Measurements from ENCODE around the gene SDK1.
A peak's percentile ranks its signal among the peaks of the same experiment; 100 is the strongest.

The SDK1 gene

DNA sequence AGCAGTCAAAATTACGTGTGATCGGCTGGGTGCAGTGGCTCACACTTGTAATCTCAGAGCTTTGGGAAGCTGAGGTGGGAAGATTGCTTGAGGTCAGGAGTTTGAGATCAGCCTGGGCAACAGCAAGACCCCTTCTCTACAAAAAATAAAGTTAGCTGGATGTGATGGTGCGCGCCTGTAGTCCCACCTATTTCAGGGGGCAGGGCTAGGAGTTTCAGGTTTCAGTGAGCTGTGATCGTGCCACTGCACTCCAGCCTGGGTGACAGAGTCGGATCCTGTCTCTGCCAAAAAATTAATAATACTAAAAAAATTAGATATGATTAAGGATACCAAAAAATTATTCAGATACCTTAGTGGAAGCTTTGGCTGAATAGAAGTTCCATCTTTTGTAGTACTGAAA is 136.4 kb downstream of the SDK1 start:
- DNase-seq, result no peak
- intact Hi-C loops (cut with DNase I), result no loop called here

- DNase-seq, result no peak
- intact Hi-C loops (cut with DNase I), result no loop called here
Measured at GRCh38 chr7:3438352-3438751, 137.3 kb downstream of the SDK1 start.

- intact Hi-C loops (cut with DNase I), result no loop called here
- DNase-seq, result no peak
Measured at GRCh38 chr7:3439333-3440030, 138.4 kb downstream of the SDK1 start.

- intact Hi-C loops (cut with DNase I), result no loop called here
- no peak for DNase-seq
Measured at GRCh38 chr7:3440509-3440908, 139.5 kb downstream of the SDK1 start.

DNA sequence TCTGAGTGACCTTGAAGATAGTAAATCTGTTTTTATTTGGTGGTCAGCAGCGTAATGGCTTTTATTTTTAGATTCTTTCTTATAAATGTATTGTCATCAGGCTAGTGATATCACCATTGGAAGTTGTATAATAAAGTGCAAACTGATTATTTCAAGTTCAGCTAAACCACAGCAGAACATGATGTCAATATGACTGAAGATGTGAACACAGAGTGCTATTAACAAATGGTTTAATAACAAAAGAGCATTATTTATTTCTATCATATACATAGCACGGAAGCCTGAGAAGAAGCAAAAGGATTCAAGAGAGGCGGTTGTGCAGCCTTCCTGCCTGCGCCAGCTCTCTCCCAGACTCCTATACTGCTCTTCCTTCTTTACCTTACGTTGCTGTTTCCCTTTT is 142.7 kb downstream of the SDK1 start:
- DNase-seq, result no peak
- intact Hi-C loops (cut with DNase I), result no loop called here

DNA sequence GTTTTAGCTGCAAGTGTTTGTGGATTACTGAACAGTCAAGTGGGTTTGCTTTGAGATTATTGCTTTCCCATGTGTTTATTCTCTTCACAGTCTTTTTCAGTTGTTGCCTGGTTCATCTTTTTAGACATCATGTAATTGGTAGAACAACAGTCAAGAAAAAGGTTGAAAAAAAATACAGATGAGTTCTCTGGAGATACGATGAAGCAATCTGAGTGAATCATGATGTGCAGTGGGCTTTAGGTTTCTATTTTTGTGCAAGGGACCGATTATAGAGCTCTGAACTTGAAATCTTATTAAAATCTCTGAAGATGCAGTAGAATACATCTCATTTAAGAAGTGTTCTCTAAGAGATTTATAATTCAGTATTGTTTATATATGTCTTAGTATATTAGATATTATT is 145.7 kb downstream of the SDK1 start:
- intact Hi-C loops (cut with DNase I), result no loop called here
- DNase-seq, result no peak

DNA sequence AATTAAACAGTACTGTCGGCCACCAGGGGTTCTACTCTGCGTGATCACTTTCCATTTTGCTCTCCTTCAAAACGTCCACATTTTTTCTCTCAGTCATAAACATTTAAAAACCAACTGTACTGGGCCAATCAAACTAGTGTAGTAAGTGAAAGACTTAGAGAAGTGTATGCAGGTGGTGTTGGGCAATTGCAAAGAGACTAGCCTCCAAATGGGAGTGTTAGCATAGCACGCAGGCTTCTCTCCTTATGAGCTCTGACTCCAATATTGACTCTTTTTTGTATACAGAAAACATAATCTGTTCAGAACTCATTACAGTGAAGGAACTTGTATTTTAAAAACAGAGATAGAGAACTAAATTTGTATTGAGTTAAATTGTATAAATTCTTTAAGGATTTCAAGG is 150.6 kb downstream of the SDK1 start:
- intact Hi-C loops (cut with DNase I), result no loop called here
- DNase-seq, result no peak

- intact Hi-C loops (cut with DNase I), result no loop called here
- no peak for DNase-seq
Measured at GRCh38 chr7:3453398-3453797, 152.3 kb downstream of the SDK1 start.

DNA sequence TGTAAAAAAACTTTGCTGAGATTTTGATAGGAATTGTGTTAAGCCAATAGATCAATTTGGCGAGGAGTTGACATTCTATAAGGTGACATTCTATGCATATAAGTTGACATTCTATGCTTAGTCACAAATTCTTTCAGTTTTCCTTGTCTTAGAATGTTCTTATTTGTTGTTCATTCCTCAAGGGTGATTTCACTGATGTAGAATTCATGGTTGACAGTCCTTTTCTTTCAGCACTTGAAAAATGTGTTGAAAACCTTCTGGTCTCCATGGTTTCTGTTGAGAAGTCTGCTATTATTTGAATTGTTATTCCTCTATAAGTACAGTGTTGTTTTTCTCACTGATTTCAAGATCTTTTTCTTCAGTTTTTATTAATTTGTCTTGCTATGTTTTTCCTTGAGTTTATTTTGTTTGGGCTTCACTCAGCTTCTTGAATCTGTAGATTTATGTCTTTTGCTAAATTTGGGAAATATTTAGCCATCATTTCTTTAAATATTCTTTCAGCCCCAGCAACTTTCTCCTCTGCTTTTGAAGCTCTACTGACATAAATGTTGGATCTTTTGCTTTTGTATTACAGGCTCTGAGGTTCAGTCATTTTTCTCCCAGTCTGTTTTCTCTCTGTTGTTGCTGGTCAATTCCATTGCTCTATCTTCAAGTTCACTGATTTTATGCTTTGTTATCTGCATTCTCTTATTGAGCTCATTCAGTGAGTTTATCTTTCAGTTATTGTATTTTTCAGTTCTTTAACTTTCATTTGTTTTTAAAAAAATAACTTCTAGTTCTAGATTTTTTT is 154.9 kb downstream of the SDK1 start:
- no peak for DNase-seq
- intact Hi-C loops (cut with DNase I), result no loop called here

GRCh38 chr7:3459111-3459510 is 158.1 kb downstream of the SDK1 start:
- DNase-seq, result no peak
- intact Hi-C loops (cut with DNase I), result no loop called here

DNA sequence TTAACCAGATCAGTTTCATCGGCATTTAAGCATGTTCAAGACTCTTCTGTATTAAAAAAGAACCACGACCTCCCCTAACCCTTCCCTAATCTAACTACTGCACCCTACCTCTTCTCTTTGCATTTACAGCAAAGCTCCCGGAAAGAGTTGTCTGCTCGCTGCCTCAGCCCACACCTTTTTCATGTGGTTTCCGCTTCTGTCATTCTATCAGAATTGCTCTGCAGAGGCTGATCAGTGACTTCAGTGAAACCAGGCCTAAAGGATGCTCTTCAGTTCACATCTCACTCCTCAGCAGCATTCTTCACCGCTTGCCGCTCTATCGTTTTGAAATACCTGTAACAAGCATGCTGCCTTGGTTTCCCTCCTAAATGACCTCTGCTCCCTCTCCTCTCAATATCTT is 160.9 kb downstream of the SDK1 start:
- no peak for DNase-seq
- intact Hi-C loops (cut with DNase I), result no loop called here

DNA sequence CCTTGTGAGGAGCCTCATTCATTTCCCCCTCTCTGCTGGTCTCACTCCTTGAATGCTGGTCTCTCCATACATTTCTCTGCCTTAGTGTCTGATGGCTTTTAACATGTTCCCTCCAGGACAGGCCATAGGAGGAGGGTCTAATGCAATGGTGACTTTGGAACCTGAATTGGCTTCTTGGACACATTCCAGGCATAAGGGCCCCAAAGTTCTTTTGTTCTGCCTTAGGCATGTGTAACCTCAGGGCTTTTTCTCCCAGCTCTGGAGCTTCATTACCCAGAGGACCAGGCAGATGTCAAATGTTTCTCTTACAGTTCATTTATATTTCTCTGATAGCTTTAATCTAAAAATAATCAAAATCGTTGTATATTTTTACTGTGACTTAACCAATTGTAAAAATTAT is 162.6 kb downstream of the SDK1 start:
- intact Hi-C loops (cut with DNase I), result no loop called here
- DNase-seq, result no peak

DNA sequence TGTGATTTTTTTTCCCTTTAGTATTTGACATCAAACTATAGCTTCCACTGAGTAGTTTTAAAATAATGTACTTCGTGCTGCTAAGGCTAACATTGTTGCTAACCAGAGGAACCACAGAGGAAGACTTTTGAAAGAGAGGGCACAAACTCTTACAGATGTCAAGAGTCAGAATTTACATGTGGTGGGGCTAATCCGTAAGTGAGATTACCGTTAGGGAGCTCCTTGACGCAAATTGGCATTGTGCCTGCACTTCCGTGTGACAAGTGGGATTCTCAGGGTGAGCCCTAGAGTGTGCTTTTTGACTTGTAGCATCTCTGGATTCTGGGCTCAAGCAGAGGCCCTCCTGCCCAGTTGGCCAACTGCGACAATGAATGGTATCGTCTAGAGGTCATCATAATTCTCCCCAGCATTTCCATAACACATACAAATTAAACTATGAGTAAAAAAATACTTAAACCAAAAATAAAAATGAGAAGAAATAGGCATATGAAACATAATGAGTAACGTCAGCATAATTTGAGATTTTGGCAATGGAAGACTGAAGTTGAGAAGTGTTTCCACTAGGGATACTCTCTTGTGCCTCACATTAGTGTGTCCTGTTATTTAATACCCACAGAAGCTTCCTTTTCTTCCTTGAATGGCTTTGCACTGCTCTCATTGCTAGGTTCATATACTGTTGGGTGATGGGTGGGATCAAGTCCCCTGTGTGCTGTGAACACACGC is 164.0 kb downstream of the SDK1 start:
- intact Hi-C loops (cut with DNase I), result no loop called here
- DNase-seq, result no peak

- DNase-seq, result no peak
- intact Hi-C loops (cut with DNase I), result no loop called here
Measured at GRCh38 chr7:3466261-3466660, 165.2 kb downstream of the SDK1 start.

DNA sequence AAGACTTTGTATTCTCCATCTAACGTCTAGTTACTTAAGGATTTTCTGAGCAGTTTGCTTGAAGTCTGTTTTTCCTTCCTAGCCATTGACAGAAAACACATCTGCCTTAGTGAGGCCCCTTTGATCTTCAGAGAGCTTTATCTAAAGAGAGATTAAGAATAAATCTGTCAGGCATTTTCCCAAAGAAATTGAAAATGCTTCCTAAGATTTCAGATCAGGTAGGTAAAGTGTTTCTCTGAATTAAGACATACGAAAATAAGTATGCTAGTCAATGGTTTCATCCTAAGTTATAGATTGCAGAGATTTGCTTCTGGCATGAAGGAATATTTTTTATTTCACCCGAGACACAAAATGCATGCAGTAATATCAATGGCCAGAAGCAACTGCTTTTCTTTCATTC is 168.6 kb downstream of the SDK1 start:
- DNase-seq, result no peak
- intact Hi-C loops (cut with DNase I), result no loop called here

GRCh38 chr7:3480197-3480596 is 179.1 kb downstream of the SDK1 start:
- intact Hi-C loops (cut with DNase I), result no loop called here
- no peak for DNase-seq

DNA sequence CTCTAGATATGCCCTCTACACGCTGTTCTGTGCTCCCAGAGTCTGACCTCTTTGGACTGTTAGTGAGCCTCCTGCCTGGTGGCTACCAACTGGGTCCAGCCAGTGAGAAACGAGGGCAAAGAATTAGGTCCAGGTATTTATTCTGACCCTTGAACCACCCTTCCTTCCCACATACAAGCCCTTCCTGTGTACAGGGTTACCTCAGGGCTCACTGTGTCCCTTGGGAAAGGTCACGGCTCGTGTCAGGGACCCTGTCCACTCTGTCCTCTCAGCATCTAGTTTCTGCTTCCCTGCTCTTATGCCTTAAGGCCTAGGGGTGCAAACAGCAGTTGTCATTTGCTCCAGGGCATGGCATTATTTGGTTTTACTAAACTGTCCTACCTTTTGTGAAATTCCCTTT is 180.4 kb downstream of the SDK1 start:
- no peak for DNase-seq
- intact Hi-C loops (cut with DNase I), result no loop called here

GRCh38 chr7:3482147-3482921 is 181.3 kb downstream of the SDK1 start:
- DNase-seq, result peak in 10 of 42 donors; percentile 6 to 46 (median 20)

GRCh38 chr7:3486841-3487240 is 185.8 kb downstream of the SDK1 start:
- intact Hi-C loops (cut with DNase I), result no loop called here
- DNase-seq, result no peak

More at GRCh38 chr7:3482147-3482921, 181.3 kb downstream of the SDK1 start:
- intact Hi-C loops (cut with DNase I), result no loop called here

GRCh38 chr7:3488829-3489228 is 187.8 kb downstream of the SDK1 start:
- DNase-seq, result no peak
- intact Hi-C loops (cut with DNase I), result no loop called here
